H1 (cell line): Measurements from ENCODE around the gene ATG5.

Experiments used
- KDM1A ChIP-seq: fragments of 200-600, 300-600 bp; sonication (generic); IDR thresholded peaks from 2 replicates; pipeline ENCODE4 v1.7.1; 2016; ENCODE audit warnings: mild to moderate bottlenecking, low read length, borderline replicate concordance
- NRF1 ChIP-seq: IDR thresholded peaks from 2 replicates; pipeline ENCODE4 v1.6.1; 2011; ENCODE audit warnings: mild to moderate bottlenecking, low read depth, low read length, improper control_type of control experiment
- POLR2A ChIP-seq, 2 experiments: IDR thresholded peaks; 1 replicate in 1 of 2; 2 replicates in 1 of 2; pipeline ENCODE4 v1.6.1; 2011; ENCODE audit warnings: low read depth in 2 of 2, low read length in 2 of 2, mild to moderate bottlenecking in 2 of 2; ENCODE audit errors: control extremely low read depth in 1 of 2

DNA sequence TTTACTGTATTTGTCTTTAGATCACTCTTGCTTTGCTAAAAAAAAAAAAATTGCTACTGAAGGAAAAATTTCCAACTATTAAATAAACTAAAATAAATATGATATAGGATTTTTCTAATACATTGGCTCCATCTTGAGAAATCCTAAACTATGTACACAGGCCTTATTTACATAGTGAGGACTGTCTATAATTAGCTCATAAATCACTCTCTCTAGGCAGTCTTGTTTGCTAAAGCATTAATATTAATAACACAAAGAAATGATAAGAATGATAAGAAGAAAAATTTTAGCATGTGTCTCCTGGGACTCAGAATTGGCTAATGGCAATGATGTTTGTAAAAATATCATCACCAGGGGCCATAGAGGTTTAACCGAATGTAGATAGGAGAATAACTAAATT, 21.7 kb upstream of the ATG5 start:
- no peak for TF ChIP-seq POLR2A (IDR thresholded peaks at IDR 0.05; ENCODE audit: control extremely low read depth in 1 of 2, low read depth in 2 of 2, low read length in 2 of 2)
- TF ChIP-seq KDM1A: no peak
- TF ChIP-seq NRF1: no peak
